GM12878 (cell line): ENCODE results near the gene LDB3. TPM values are rescaled to one million over a fixed set of nuclear protein-coding genes. Genes with fewer than 3 reads are reported as not detected.
A peak's percentile ranks its signal among the peaks of the same experiment; 100 is the strongest.

Experiments
- ATAC-seq: fragments of 200-7000 bp; cut with Tn5 transposase; 3 replicates; pipeline ENCODE4 v1.9.1; 2020; ENCODE audit warnings: mild to moderate bottlenecking, moderate library complexity
- BruUV-seq: library from RNA; stranded (reverse); fragments of 400-500 nt; replicated peaks from 2 replicates; lab custom pipeline; 2021; lab: Mats Ljungman, UMichigan
- CTCF ChIA-PET: fragments of 300-600 bp; sonication (Branson Sonifier 250); formaldehyde crosslinking; extraction: SDS; loops from one replicate; lab custom pipeline; 2021; ENCODE audit warnings: inconsistent platforms; lab: Yijun Ruan, JAX
- POLR2A ChIA-PET: fragments of 350-600 bp; formaldehyde crosslinking; extraction: SDS; loops from one replicate; lab custom pipeline; 2021; ENCODE audit warnings: inconsistent platforms; lab: Charles Lee
- RAD21 ChIA-PET: fragments of 300-600 bp; sonication (Branson Sonifier 250); formaldehyde crosslinking; loops from one replicate; lab custom pipeline; 2023; ENCODE audit warnings: antibody characterized with exemption; ENCODE audit not compliant: unreplicated experiment; lab: Charles Lee
- SMC1A ChIA-PET: fragments of 300-600 bp; sonication (Branson Sonifier 250); formaldehyde crosslinking; loops from one replicate; lab custom pipeline; 2023; ENCODE audit not compliant: unreplicated experiment, uncharacterized antibody; lab: Charles Lee
- DNase-seq: peaks from one replicate; pipeline ENCODE4 v3.0.0-alpha.2; 2011; ENCODE audit warnings: low read depth, low spot score
- FAIRE-seq: peaks from 3 replicates; lab custom pipeline; 2011; peaks lifted over from hg19 to GRCh38; lab: Jason Lieb, UNC
- H2AFZ ChIP-seq: 2 replicates; pipeline ENCODE4 v1.6.0; 2011; ENCODE audit warnings: low read depth, low read length, control low read depth; ENCODE audit not compliant: control insufficient read depth
- H3K27ac ChIP-seq: 2 replicates; pipeline ENCODE4 v1.5.1; 2011; ENCODE audit warnings: control low read depth; ENCODE audit not compliant: control insufficient read depth, insufficient read depth
- H3K27me3 ChIP-seq, 2 experiments: replicated peaks in 1 of 2; 2 replicates each; pipeline versions ENCODE4 v1.6.0 to v1.6.1; 2011; ENCODE audit warnings: low read length in 1 of 2; ENCODE audit not compliant: control insufficient read depth in 2 of 2, insufficient read depth in 2 of 2
- H3K36me3 ChIP-seq, 2 experiments: 2 replicates each; pipeline ENCODE4 v1.5.1; 2011; ENCODE audit warnings: low read length in 1 of 2; ENCODE audit not compliant: control insufficient read depth in 2 of 2, insufficient read depth in 2 of 2
- H3K4me1 ChIP-seq: 2 replicates; pipeline ENCODE4 v1.6.1; 2011; ENCODE audit warnings: mild to moderate bottlenecking, low read length, moderate library complexity, mixed read lengths; ENCODE audit not compliant: control insufficient read depth, insufficient read depth
- H3K4me2 ChIP-seq: 2 replicates; pipeline ENCODE4 v1.6.0; 2011; ENCODE audit warnings: control low read depth; ENCODE audit not compliant: control insufficient read depth, insufficient read depth
- H3K4me3 ChIP-seq: fragments of 200-600 bp; sonication (generic); 2 replicates; pipeline ENCODE4 v1.5.1; 2016
- H3K79me2 ChIP-seq: 2 replicates; pipeline ENCODE4 v1.6.0; 2011; ENCODE audit warnings: low read length; ENCODE audit not compliant: control insufficient read depth, insufficient read depth
- H3K9ac ChIP-seq: 2 replicates; pipeline ENCODE4 v1.8.0; 2011; ENCODE audit warnings: low read length, control low read depth, mixed read lengths; ENCODE audit not compliant: control insufficient read depth, insufficient read depth
- H3K9me3 ChIP-seq: replicated peaks from 3 replicates; pipeline ENCODE4 v1.5.1; 2011; ENCODE audit warnings: mild to moderate bottlenecking, low read length; ENCODE audit not compliant: control insufficient read depth, insufficient read depth
- H4K20me1 ChIP-seq: 2 replicates; pipeline ENCODE4 v1.6.0; 2011; ENCODE audit not compliant: control insufficient read depth, insufficient read depth
- BHLHE40 ChIP-seq, 2 experiments: fragments of 450-650 bp in 1 of 2; IDR thresholded peaks; 2 replicates each; pipeline ENCODE4 v1.6.1; 2011 to 2017; ENCODE audit warnings: low read depth in 2 of 2, borderline replicate concordance in 1 of 2, improper control_type of control experiment in 1 of 2, low read length in 1 of 2, mild to moderate bottlenecking in 1 of 2
- EGR1 ChIP-seq, 2 experiments: IDR thresholded peaks; 1 replicate in 1 of 2; 2 replicates in 1 of 2; pipeline ENCODE4 v1.6.1; 2011 to 2012; ENCODE audit warnings: low read depth in 2 of 2, low read length in 2 of 2, borderline replicate concordance in 1 of 2, mild to moderate bottlenecking in 1 of 2, moderate library complexity in 1 of 2
- IRF4 ChIP-seq: IDR thresholded peaks from 2 replicates; pipeline ENCODE4 v1.6.1; 2011; ENCODE audit warnings: low read depth, low read length
- RAD21 ChIP-seq: IDR thresholded peaks from 2 replicates; pipeline ENCODE4 v1.6.1; 2011; ENCODE audit warnings: mild to moderate bottlenecking, low read depth, low read length, moderate library complexity; ENCODE audit not compliant: insufficient read depth
- RAD51 ChIP-seq: fragments of 450-650 bp; IDR thresholded peaks from 2 replicates; pipeline ENCODE4 v1.6.1; 2016; ENCODE audit warnings: moderate library complexity, mild to moderate bottlenecking, inconsistent platforms
- SMC3 ChIP-seq: IDR thresholded peaks from 2 replicates; pipeline ENCODE4 v1.6.1; 2011; ENCODE audit warnings: low read length, improper control_type of control experiment, borderline replicate concordance
- YY1 ChIP-seq: IDR thresholded peaks from 2 replicates; pipeline ENCODE4 v1.6.1; 2011; ENCODE audit warnings: low read depth, mild to moderate bottlenecking, low read length
- ZNF207 ChIP-seq: fragments of 450-650 bp; IDR thresholded peaks from 2 replicates; pipeline ENCODE4 v1.6.1; 2014; ENCODE audit warnings: antibody characterized with exemption, mild to moderate bottlenecking, borderline replicate concordance
- WGBS: methylation state at CpG from one replicate; pipeline ENCODE4 v1.1.6; 2016; ENCODE audit warnings: low lambda C conversion rate; ENCODE audit not compliant: insufficient replicate concordance, insufficient coverage; ENCODE audit errors: missing lambda C conversion rate; 5-methylcytosine and 5-hydroxymethylcytosine counted together
- in situ Hi-C: fragments of 300-500 bp; cut with MboI; formaldehyde crosslinking; loops from 9 replicates; pipeline ENCODE4 v1.14.3; 2018; ENCODE audit warnings: mixed read lengths
- intact Hi-C: fragments of 100-400 bp; cut with micrococcal nuclease; formaldehyde crosslinking; loops from one replicate; pipeline ENCODE4 v1.14.2; 2022; ENCODE audit not compliant: unreplicated experiment
- polyA plus RNA-seq, 11 experiments: library from polyadenylated mRNA; depleted of rRNA in 4 of 11; unstranded in 6 of 11; stranded (reverse) in 5 of 11; fragments of >200 nt; fragmentation: Nextera tagmentation in 4 of 11; fragmentation: Illumina TruSeq in 1 of 11; extraction: Ambion mirVana in 4 of 11; extraction: Trizol in 1 of 11; gene quantifications; 1 replicate in 1 of 11; 2 replicates in 10 of 11; pipeline versions ENCODE4 v1.2.1 to v1.2.3, GENCODE V29; 2011 to 2016; ENCODE audit warnings: inconsistent platforms in 2 of 11, missing spikeins in 2 of 11, low read depth in 1 of 11
- total RNA-seq, 4 experiments: library from RNA; depleted of rRNA in 3 of 4; stranded (reverse); fragments of >200 nt in 3 of 4; fragmentation: Illumina TruSeq in 1 of 4; extraction: Trizol in 1 of 4; gene quantifications; 2 replicates each; pipeline versions ENCODE4 v1.2.1 to v1.2.3, GENCODE V29; 2013 to 2021
- TF ChIP-seq, protein P1 (sequence below), 3 experiments: IDR thresholded peaks in 2 of 3; conservative IDR thresholded peaks in 1 of 3; 2 replicates each; pipeline ENCODE4 v1.5.1; 2011; ENCODE audit warnings: low read depth in 3 of 3, low read length in 3 of 3, mild to moderate bottlenecking in 3 of 3, control low read depth in 2 of 3, moderate library complexity in 2 of 3, inconsistent platforms in 1 of 3, mixed read lengths in 1 of 3; ENCODE audit not compliant: control insufficient read depth in 2 of 3, insufficient read depth in 1 of 3; ENCODE audit errors: extremely low read depth in 1 of 3

The LDB3 gene
- total and polyA plus RNA-seq, 10 of the 15 experiments (the other 5 are each of a cell fraction or from before 2014, with no cell fraction given), result 0.02 to 0.07 (median 0.04) TPM; not detected in 1

DNA sequence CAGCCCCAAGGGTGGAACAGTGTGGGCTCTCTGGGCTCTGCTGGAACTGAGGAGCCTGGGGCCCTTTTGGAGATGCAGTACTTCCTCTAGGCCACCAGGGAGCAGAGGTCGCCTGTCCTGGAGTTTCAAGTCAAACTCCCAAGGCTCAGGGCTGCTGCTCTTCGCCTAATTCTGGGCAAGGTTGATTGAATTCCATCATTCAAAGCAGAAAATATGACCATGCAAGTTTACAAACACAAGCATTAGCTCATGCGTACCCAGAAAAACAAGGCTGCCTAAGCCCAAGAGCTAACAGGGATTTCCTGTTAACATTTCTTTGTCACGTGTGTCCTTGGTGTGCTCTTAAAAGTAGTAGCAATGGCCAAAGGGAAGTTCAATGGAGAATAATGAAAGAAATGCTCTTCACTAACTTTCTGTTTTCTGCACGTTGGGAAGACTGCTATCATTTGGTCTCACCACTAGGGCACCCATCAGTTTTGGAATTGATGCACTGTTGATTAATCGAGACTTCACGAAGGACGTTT lies 20.1 kb downstream of the LDB3 start:
- DNase-seq (no peak), FAIRE-seq (peak; percentile 56), ATAC-seq (peak; percentile 90)
- Histone ChIP-seq H3K9me3 (no peaks in the 10 kb centered on the region), H3K9ac (no peak overlapping the region), H3K4me3 (no peak overlapping the region), H2AFZ (no peak overlapping the region), H3K36me3 (no peaks in the 10 kb centered on the region), H3K27ac (no peak overlapping the region), H3K4me2 (peak overlapping the region; percentile 35; the same call in 1 of the 2 replicates), H3K27me3 (no peaks in the 10 kb centered on the region; a peak in 2 of 4 replicates), H4K20me1 (no peaks in the 10 kb centered on the region), H3K79me2 (no peaks in the 10 kb centered on the region)
- CTCF ChIA-PET, result interaction anchor here (0.7 to 2.4 kb wide), 13 partner anchors 9 to 272 kb away, joined by 3 to 18 read pairs (median 4); no protein-coding TSS in a partner anchor
- POLR2A ChIA-PET, result no interaction called here
- intact Hi-C loops (loop anchor here (1.0 kb wide), 1 partner anchor 211 kb away; no protein-coding TSS in a partner anchor), in situ Hi-C loops (no loop called here)
- RAD21 ChIA-PET, result interaction anchor here (0.5 to 1.3 kb wide), 5 partner anchors 10 to 272 kb away, joined by 3 to 5 read pairs (median 4); no protein-coding TSS in a partner anchor
- WGBS, result 23% methylated on average over 8 of the region's 8 CpGs
- SMC1A ChIA-PET, result interaction anchor here (0.8 to 1.4 kb wide), 4 partner anchors 46 to 213 kb away, joined by 3 to 7 read pairs (median 4); no protein-coding TSS in a partner anchor
- no TSS peak for BruUV-seq
- no peak for TF ChIP-seq ZNF207
- TF ChIP-seq RAD21, result peak; percentile 87
- TF ChIP-seq BHLHE40 (IDR thresholded peaks at IDR 0.05; ENCODE audit: borderline replicate concordance in 1 of 2, low read depth in 2 of 2, low read length in 1 of 2), result peak in 1 of 2 experiments; percentile 17; a peak in 1 of 4 replicates
- TF ChIP-seq SMC3, result peak; percentile 85
- TF ChIP-seq YY1, result peak; percentile 71
- TF ChIP-seq, protein P1, sequence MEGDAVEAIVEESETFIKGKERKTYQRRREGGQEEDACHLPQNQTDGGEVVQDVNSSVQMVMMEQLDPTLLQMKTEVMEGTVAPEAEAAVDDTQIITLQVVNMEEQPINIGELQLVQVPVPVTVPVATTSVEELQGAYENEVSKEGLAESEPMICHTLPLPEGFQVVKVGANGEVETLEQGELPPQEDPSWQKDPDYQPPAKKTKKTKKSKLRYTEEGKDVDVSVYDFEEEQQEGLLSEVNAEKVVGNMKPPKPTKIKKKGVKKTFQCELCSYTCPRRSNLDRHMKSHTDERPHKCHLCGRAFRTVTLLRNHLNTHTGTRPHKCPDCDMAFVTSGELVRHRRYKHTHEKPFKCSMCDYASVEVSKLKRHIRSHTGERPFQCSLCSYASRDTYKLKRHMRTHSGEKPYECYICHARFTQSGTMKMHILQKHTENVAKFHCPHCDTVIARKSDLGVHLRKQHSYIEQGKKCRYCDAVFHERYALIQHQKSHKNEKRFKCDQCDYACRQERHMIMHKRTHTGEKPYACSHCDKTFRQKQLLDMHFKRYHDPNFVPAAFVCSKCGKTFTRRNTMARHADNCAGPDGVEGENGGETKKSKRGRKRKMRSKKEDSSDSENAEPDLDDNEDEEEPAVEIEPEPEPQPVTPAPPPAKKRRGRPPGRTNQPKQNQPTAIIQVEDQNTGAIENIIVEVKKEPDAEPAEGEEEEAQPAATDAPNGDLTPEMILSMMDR (IDR thresholded peaks at IDR 0.05 in 2 of 3, conservative IDR thresholded peaks at IDR 0.05 in 1 of 3; ENCODE audit: control insufficient read depth in 2 of 3, extremely low read depth in 1 of 3, insufficient read depth in 1 of 3, low read depth in 3 of 3, low read length in 3 of 3), result peak; percentile 80 to 89 (median 81)
- TF ChIP-seq EGR1 (IDR thresholded peaks at IDR 0.05; ENCODE audit: borderline replicate concordance in 1 of 2, low read depth in 2 of 2, low read length in 2 of 2), result no peak
- TF ChIP-seq RAD51, result 0 out of 2 replicates have a peak, but pooled peaks have one; percentile 30
- TF ChIP-seq IRF4, result 0 out of 2 replicates have a peak, but pooled peaks have one; percentile 28
- TF ChIP-seq, all 136 proteins: peak for 7
- no peaks in the 10 kb centered on the region for H3K4me1 ChIP-seq
